Stimulated activated CD8-positive, alpha-beta memory T cell treated with anti-CD3 and anti-CD28 coated beads, Interleukin-12 subunit alpha, Interleukin-12 subunit beta, amount 100 ng/mL, for 24 hours (primary cell): ENCODE measurements around the gene LCN12.

Experiments
- DNase-seq: peaks from one replicate; pipeline ENCODE4 v3.0.0-alpha.2; 2020; ENCODE audit errors: extremely low read depth

Gene LCN12

GRCh38 chr9:136951541-136952320 is at the start of gene LCN12:
Gene LCN12 (plus strand): TSS chr9:136952273. CDS start chr9:136952328, 55 bp downstream.
- DNase-seq, result no peak

GRCh38 chr9:136903041-136903554 is 49.0 kb upstream of the LCN12 start:
- DNase-seq, result no peak

GRCh38 chr9:136906266-136906665 is 45.8 kb upstream of the LCN12 start:
- DNase-seq, result no peak

GRCh38 chr9:136907011-136907914 is 44.8 kb upstream of the LCN12 start:
- DNase-seq, result no peak

- no peak for DNase-seq
These were observed 41.7 kb upstream of the LCN12 start for GRCh38 chr9:136910197-136910900.

- DNase-seq, result no peak
These were observed 41.2 kb upstream of the LCN12 start for GRCh38 chr9:136910901-136911245.

- no peak for DNase-seq
These were observed 38.2 kb upstream of the LCN12 start for GRCh38 chr9:136913701-136914438.

GRCh38 chr9:136915632-136916329 is 36.3 kb upstream of the LCN12 start:
- no peak for DNase-seq

GRCh38 chr9:136916330-136917184 is 35.5 kb upstream of the LCN12 start:
- DNase-seq, result no peak

GRCh38 chr9:136917902-136918301 is 34.2 kb upstream of the LCN12 start:
- DNase-seq, result no peak

- DNase-seq, result no peak
These were observed 32.0 kb upstream of the LCN12 start for GRCh38 chr9:136920069-136920468.

GRCh38 chr9:136920734-136921231 is 31.3 kb upstream of the LCN12 start:
- no peak for DNase-seq

- DNase-seq, result no peak
These were observed 30.8 kb upstream of the LCN12 start for GRCh38 chr9:136921307-136921706.

- DNase-seq, result no peak
These were observed 30.4 kb upstream of the LCN12 start for GRCh38 chr9:136921718-136922117.

GRCh38 chr9:136922540-136922939 is 29.5 kb upstream of the LCN12 start:
- no peak for DNase-seq

- DNase-seq, result no peak
These were observed 28.2 kb upstream of the LCN12 start for GRCh38 chr9:136923881-136924280.

GRCh38 chr9:136925414-136926153 is 26.5 kb upstream of the LCN12 start:
- no peak for DNase-seq

GRCh38 chr9:136926154-136926704 is 25.8 kb upstream of the LCN12 start:
- no peak for DNase-seq

GRCh38 chr9:136926749-136927148 is 25.3 kb upstream of the LCN12 start:
- DNase-seq, result no peak
